Spleen (tissue), 11 donors: ENCODE data around the gene DNAH6. TPM values are rescaled to one million over a fixed set of nuclear protein-coding genes. Genes with fewer than 3 reads are reported as not detected.

Experiments used
- DNase-seq: peaks from one replicate; pipeline ENCODE4 v3.0.0-alpha.2; 2020
- H3K27ac ChIP-seq, 8 donors: fragments of 200-600 bp; sonication (generic) in 7 of 8; 1 replicate in 4 of 8; 2 replicates in 4 of 8; pipeline versions ENCODE4 v1.5.0 to v1.8.0; 2016 to 2021; ENCODE audit warnings: inconsistent platforms in 4 of 8, mild to moderate bottlenecking in 4 of 8, moderate library complexity in 1 of 8
- H3K27me3 ChIP-seq, 7 donors: fragments of 200-600 bp; sonication (generic) in 6 of 7; replicated peaks in 1 of 7; 1 replicate in 4 of 7; 2 replicates in 3 of 7; pipeline versions ENCODE4 v1.5.0 to v1.8.0; 2016 to 2021; ENCODE audit warnings: inconsistent platforms in 3 of 7, mild to moderate bottlenecking in 1 of 7
- H3K36me3 ChIP-seq, 6 donors: fragments of 200-600 bp; sonication (generic) in 5 of 6; 1 replicate in 4 of 6; 2 replicates in 2 of 6; pipeline versions ENCODE4 v1.5.0 to v1.8.0; 2016 to 2021; ENCODE audit warnings: inconsistent platforms in 2 of 6
- H3K4me1 ChIP-seq, 6 donors: fragments of 200-600 bp; sonication (generic) in 5 of 6; 1 replicate in 3 of 6; 2 replicates in 3 of 6; pipeline versions ENCODE4 v1.5.0 to v1.8.0; 2016 to 2021; ENCODE audit warnings: inconsistent platforms in 3 of 6
- H3K4me3 ChIP-seq, 8 donors: fragments of 200-600 bp; sonication (generic) in 7 of 8; 1 replicate in 4 of 8; 2 replicates in 4 of 8; pipeline versions ENCODE4 v1.5.0 to v1.8.0; 2016 to 2021; ENCODE audit warnings: inconsistent platforms in 4 of 8, mild to moderate bottlenecking in 4 of 8, moderate library complexity in 2 of 8
- H3K9me3 ChIP-seq, 8 donors: fragments of 200-600 bp; sonication (generic) in 7 of 8; 1 replicate in 4 of 8; 2 replicates in 4 of 8; pipeline versions ENCODE4 v1.5.0 to v1.8.0; 2016 to 2021; ENCODE audit warnings: inconsistent platforms in 4 of 8
- CTCF ChIP-seq, 11 experiments: fragments of 200-600 bp in 7 of 11; fragments of 450-650 bp in 4 of 11; sonication (generic) in 4 of 11; IDR thresholded peaks in 8 of 11; conservative IDR thresholded peaks in 3 of 11; 1 replicate in 7 of 11; 2 replicates in 4 of 11; pipeline versions ENCODE4 v1.4.0 to v1.8.0; 2016 to 2021; ENCODE audit warnings: antibody characterized with exemption in 11 of 11, inconsistent platforms in 4 of 11, mild to moderate bottlenecking in 1 of 11
- POLR2A ChIP-seq, 3 donors: fragments of 450-650 bp; IDR thresholded peaks; one replicate each; pipeline ENCODE4 v1.5.1; 2017; ENCODE audit warnings: antibody characterized with exemption in 3 of 3, mild to moderate bottlenecking in 1 of 3
- POLR2AphosphoS5 ChIP-seq, 3 donors: sonication (generic); formaldehyde crosslinking; IDR thresholded peaks; one replicate each; pipeline ENCODE4 v1.5.1; 2017; ENCODE audit warnings: antibody characterized with exemption in 3 of 3
- WGBS, 5 donors: extraction: QIAGEN DNeasy Blood & Tissue Kit in 3 of 5; methylation state at CpG; one replicate each; pipeline versions ENCODE4 v1.1.5 to v1.1.7; 2013 to 2018; 5-methylcytosine and 5-hydroxymethylcytosine counted together
- intact Hi-C: fragments of 100-400 bp; cut with DNase I; formaldehyde crosslinking; loops from one replicate; pipeline ENCODE4 v1.15.0; 2023; ENCODE audit warnings: low total_unique reads
- polyA plus RNA-seq, 3 donors: library from polyadenylated mRNA; stranded (reverse); fragments of 200-250 nt; gene quantifications; one replicate each; pipeline ENCODE4 v1.2.1, GENCODE V29; 2013
- total RNA-seq, 7 donors: library from RNA; depleted of rRNA in 3 of 7; stranded (reverse); fragments of >200 nt in 3 of 7; fragmentation: NEBNext Ultra II Directional in 4 of 7; extraction: Animal tissue kit (Norgen Biotek cat#: 25700) in 4 of 7; gene quantifications; one replicate each; pipeline versions ENCODE4 v1.1.0 to v1.2.1, GENCODE V29; 2016 to 2021
- donor health status: healthy with polysubstance abuse.
- donor health status: DM: no; HTN: no; CAD: no; lungs with moderate emphysema.
- donor health status: DM: no; HTN: no; CAD: no.
- donor health status: Bipolar disorder and iron deficiency.
- donor health status: healthy.
- donor health status: DM: no; HTN: no; CAD: no.
- donor health status: DM: yes; HTN: yes; CAD: no.

DNAH6 gene
- total and polyA plus RNA-seq, 10 donors, result 0.02 to 1.1 (median 0.43) TPM; not detected in 1

GRCh38 chr2:84636080-84636971, 120.0 kb downstream of the DNAH6 start:
- no peak overlapping the region for H3K27ac ChIP-seq
- WGBS, 5 donors, result 71 to 85% (median 73%) methylated on average over 2 of the region's 2 CpGs
- intact Hi-C loops, result no loop called here
- H3K4me1 ChIP-seq, result no peaks in the 10 kb centered on the region
- DNase-seq, result no peak
- no peaks in the 10 kb centered on the region for H3K9me3 ChIP-seq
- TF ChIP-seq POLR2AphosphoS5 (IDR thresholded peaks at IDR 0.05) (no peak), POLR2A (IDR thresholded peaks at IDR 0.05) (no peak), CTCF (IDR thresholded peaks at IDR 0.05 in 8 of 11, conservative IDR thresholded peaks at IDR 0.05 in 3 of 11) (no peak)
- H3K36me3 ChIP-seq, result no peaks in the 10 kb centered on the region
- H3K27me3 ChIP-seq, result no peaks in the 10 kb centered on the region
- no peak overlapping the region for H3K4me3 ChIP-seq

GRCh38 chr2:84639751-84640150, 123.5 kb downstream of the DNAH6 start:
- no peaks in the 10 kb centered on the region for H3K36me3 ChIP-seq
- no peak for DNase-seq
- H3K4me3 ChIP-seq, result no peak overlapping the region
- 69 to 83% (median 78%) methylated on average over 5 of the region's 5 CpGs for WGBS, 5 donors
- no peak overlapping the region for H3K27ac ChIP-seq
- no peaks in the 10 kb centered on the region for H3K27me3 ChIP-seq
- no peaks in the 10 kb centered on the region for H3K4me1 ChIP-seq
- no peaks in the 10 kb centered on the region for H3K9me3 ChIP-seq
- intact Hi-C loops, result no loop called here
- TF ChIP-seq POLR2A (IDR thresholded peaks at IDR 0.05), result no peak
- no peak for TF ChIP-seq POLR2AphosphoS5 (IDR thresholded peaks at IDR 0.05)
- TF ChIP-seq CTCF (IDR thresholded peaks at IDR 0.05 in 8 of 11, conservative IDR thresholded peaks at IDR 0.05 in 3 of 11), result no peak

- WGBS, 5 donors, result 69 to 87% (median 78%) methylated on average over 2 of the region's 2 CpGs
- TF ChIP-seq POLR2A (IDR thresholded peaks at IDR 0.05), result no peak
- no peak for TF ChIP-seq CTCF (IDR thresholded peaks at IDR 0.05 in 8 of 11, conservative IDR thresholded peaks at IDR 0.05 in 3 of 11)
- TF ChIP-seq POLR2AphosphoS5 (IDR thresholded peaks at IDR 0.05), result no peak
- H3K27ac ChIP-seq, result no peak overlapping the region
- no peaks in the 10 kb centered on the region for H3K27me3 ChIP-seq
- no peaks in the 10 kb centered on the region for H3K4me1 ChIP-seq
- peaks cover 0 to 4% (median 0%) of the 10 kb centered on the region in 8 donors for H3K9me3 ChIP-seq
- intact Hi-C loops, result no loop called here
- H3K36me3 ChIP-seq, result no peaks in the 10 kb centered on the region
- DNase-seq, result no peak
- no peak overlapping the region for H3K4me3 ChIP-seq
These were observed 124.1 kb downstream of the DNAH6 start for GRCh38 chr2:84640411-84640810.

- TF ChIP-seq POLR2A (IDR thresholded peaks at IDR 0.05) (no peak), POLR2AphosphoS5 (IDR thresholded peaks at IDR 0.05) (no peak), CTCF (IDR thresholded peaks at IDR 0.05 in 8 of 11, conservative IDR thresholded peaks at IDR 0.05 in 3 of 11) (no peak)
- WGBS, 5 donors, result 78 to 94% (median 82%) methylated on average over 1 of the region's 1 CpG
These were observed 124.7 kb downstream of the DNAH6 start for GRCh38 chr2:84641021-84641420.

More at GRCh38 chr2:84641021-84641420, 124.7 kb downstream of the DNAH6 start:
- H3K9me3 ChIP-seq, result peaks cover 0 to 9% (median 0%) of the 10 kb centered on the region in 8 donors
- H3K4me1 ChIP-seq, result no peaks in the 10 kb centered on the region
- no peaks in the 10 kb centered on the region for H3K27me3 ChIP-seq
- no peaks in the 10 kb centered on the region for H3K36me3 ChIP-seq
- no peak overlapping the region for H3K27ac ChIP-seq
- H3K4me3 ChIP-seq, result no peak overlapping the region
- no peak for DNase-seq
- intact Hi-C loops, result no loop called here
